HuH-7 (cell line): ENCODE measurements around the gene RALGPS1.

ENCODE experiments used
- DNase-seq: peaks from one replicate; pipeline ENCODE4 v3.0.0; 2011; ENCODE audit warnings: low spot score

RALGPS1 gene

DNA sequence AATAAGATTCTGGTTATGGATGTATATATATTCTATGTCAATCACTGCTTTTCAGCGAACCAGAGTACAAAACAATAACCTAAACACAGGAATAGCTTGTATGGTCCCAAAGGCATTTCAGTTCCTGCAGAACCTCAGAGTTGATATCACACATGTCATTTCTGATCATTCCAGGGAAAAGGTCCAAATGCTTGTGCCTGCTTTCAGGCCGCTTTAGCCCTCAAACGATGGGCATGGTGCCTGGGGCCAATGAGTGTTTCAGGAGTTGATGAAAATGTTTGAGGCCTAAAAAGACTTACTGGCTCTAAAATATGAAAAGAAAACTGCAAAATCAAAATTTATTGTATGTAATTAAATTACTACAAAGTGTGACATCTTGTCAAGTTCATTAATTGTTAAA lies 185.1 kb downstream of the RALGPS1 start:
- DNase-seq, result no peak

DNA sequence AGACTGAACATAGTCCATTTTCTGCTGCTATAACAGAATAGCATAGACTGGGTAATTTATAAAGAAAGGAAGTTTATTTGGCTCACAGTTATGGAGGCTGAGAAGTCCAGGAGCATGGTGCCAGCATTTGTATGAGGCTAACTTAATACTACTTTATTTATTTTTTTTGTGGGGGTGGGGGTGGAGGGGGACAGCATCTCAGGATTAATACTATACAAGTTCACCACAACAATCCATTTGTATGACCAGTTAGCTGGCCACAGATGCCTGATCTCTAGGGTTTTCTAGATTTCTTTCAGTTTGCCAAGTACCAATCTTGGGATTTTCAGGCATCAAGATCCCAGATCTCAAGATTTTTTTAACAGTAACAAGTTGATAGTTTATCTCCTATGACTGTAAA lies 187.6 kb downstream of the RALGPS1 start:
- DNase-seq, result no peak

DNA sequence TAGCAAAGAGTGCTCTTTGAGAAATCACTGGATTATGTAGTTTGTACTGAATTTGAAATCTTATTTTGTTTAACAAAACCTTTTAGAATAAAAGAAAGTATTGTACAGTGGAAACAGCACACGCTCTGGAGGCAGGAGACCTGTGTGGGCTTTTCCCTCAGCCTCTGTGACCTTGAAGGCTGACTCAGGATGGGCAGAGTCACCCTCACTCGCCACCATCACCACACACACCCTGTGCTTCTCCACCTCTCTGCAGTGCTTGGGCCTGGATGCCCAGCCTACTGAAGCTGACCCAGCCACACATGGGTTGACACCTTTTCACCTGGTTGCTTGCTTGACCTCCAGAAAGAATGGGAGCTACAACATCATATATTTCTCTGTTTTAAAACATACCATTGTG lies 188.2 kb downstream of the RALGPS1 start:
- DNase-seq, result no peak

DNA sequence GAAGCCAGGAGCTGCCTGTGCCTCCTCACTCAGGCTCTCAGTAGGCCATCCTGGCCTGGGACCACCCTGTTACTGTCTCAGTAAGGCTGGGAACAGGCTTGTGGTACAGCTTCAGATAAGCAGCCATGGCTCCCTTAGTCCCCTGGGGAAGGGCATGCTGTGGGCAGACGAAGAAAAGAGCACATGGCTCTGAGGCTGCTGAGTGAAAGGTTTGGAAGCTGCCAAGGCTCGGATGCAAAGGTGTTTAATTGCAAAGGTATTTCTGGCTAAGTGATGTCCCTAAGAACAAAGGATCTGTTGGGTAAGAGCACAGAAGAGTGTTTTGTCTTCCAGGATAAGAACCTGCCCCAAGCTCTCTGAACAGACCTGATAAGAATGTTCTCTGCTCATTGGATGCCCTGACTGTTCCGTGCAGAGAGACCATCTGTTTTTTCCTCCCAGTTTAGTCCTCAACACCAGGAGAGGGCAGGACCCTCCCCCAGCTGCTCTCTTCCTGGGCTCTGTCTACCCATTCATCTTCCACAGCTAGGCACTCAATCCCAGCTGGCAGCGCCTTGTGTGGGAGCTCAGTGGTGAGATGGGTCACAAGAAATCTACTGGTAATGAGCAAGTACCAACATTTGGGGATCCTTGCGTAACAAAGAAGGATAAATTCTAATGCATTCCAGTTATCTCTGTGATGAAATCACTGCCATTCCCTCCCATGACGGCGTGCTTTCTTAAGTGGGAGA lies 190.2 kb downstream of the RALGPS1 start:
- DNase-seq, result no peak

DNA sequence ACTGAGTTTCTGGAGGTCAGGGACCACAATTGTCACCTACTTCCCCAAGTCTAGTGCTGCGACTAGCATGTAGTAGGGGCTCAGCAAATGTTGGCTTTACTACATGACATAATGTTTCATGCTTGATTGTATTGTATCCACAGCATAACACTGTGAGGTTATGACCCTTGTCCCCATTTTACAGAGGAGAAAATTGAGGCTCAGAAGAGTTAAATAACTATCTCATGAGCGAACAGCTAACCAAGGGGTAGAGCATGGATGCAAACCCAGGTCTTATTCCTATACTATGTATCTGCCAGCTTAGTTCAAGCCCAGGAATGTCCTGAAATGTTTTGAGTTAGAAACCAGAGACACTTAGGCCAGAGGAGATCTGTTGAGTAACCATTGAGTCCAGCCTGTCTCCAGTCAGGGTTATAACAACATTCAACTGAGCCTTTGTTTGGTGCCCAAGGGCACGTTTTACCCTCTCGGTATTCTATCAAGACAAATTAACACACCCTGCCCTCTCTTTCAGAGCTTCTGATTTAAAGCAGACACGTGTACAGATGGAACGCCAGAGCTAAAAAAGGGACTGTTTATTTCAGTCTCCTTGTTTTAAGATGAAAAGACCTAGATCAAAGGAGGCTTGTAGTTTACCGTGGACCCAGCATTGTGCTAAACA lies 191.4 kb downstream of the RALGPS1 start:
- DNase-seq, result no peak

DNA sequence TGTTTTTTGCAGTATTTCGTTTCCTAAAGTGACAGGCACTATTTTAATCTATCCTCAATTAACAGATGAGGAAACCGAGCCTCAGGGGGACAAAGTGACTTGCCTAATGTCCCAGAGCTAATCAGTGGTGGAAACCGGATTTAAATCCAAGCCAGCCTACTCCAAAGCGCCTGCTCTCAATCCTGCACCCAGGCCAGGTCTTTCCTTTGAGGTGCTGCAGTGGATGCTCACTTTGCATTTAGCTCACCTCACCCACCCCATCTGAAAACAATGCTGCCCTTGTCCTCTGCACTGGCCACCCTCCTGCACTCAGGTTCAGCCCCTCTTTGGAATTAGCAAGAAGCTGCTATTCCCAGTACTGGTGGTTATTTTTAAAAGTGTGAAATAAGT lies 191.9 kb downstream of the RALGPS1 start:
- no peak for DNase-seq

DNA sequence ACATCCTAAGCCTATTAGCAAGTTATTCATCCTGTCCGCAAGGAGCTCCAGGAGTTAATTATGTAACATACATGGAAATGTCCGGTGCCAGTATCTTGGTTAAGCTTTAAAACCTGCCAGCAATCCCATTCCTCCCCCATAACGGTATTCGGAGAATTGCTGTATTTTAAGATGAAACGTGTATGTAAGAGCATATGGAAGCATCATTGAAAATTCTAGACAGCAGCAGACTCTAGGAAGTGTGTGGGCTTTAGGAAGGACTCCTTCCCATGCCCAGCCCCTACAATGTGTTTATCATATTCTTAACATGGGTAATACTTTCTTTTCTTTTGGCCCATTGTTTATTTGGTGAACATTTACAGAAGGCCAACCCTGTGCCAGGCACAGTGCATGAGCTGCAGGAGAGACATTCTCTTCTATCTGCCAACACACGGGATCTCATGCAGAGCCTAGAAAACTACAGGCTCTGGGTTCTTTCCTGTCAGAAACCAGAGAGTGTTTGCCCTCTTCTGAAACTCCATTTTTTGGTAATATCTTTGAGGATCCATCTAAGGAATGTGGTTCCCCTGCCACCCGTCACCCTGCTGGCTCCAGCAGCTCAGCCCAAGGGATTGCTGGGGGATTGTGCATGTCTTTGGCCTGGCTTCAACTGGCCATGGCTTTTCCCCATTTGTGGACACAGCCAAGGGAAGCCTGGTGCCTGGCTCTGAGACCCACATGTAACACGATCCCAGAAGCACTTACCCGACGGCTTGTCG lies 192.8 kb downstream of the RALGPS1 start:
- DNase-seq, result no peak

DNA sequence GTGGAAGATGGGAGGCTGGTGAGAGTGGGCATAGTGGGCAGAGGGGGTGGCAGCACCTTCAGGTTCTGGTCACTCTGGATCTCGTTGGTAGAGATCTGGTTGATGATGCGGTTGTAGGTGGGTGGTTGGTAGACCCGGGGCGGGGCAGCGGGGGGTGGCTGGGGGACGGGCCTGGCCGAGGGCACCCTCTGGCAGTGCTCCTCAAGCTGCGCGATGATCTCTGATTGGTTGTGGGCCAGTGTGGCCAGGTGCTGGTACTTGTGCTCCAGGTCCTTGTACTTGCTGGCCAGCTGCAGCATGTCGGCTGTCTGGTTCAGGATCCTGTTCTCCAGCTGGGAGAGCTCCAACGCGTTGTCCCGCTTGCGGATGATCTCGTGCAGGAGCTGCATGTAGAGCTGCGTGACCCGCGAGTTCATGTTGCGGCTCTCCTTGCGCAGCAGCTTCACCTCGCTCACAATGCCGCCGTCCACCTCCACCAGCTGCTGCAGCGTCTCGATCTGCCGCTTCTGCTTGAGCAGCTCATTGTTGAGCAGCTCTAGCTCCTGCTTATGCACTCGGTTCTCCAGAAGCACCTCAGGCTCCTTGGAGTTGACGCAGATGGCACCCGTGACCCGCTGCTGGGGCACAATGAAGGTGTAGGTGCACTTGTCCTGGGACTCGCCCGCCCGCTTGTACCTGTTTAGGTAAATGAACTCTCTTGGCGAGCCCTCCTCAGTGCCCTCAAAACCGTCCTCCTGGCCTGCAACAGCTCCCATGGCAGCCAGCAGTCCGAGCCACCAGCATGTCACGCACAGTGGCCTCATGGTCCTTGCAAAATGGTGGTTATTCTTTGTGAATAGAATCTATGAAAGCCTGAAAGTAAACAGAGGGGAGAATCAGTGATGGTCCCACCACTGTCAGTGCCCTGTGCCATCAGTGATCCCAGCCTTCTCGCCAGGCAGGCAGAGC lies 193.6 kb downstream of the RALGPS1 start:
- DNase-seq, result no peak

DNA sequence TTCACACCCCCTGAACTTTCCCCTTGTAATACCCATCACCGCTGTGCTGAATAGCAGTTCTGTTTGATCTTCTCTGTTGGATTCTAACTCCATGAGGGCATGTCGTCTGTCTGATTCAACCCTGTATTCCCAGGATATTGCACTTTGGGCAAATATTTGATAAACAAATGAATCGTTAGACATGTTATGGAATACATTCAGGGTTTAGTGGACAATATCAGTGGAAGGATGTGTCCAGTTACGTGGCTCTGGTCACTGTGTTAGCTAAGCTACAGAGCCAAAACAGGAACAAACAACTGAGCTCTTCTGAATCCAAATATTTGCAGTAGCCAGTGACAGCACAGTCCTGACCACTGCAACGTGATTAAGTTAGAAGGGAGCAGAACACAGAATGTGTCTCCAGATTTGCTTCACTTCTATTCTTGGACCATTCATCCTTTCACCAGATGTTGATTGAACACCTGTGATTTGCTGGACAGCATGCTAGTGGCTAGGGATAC lies 194.7 kb downstream of the RALGPS1 start:
- DNase-seq, result no peak

DNA sequence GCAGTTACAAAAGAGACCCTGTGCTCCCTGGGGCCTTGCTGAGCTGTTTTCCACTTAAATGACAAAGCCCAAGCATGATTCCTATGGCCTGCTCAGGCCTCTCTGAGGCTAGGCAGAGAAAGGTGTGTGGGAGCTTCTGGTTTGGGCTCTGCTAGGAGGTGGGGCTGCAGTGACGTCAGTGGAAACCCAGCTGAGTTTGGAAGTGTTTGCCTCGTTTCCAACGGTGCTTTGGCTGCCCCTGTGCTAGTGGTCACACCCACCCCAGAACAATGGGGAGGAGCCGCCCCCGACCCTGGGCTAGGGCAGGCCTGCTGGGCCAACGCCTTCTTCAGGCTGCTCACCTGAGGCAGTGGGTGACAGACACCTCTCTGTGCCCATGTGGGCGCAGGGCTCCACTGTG lies 197.5 kb downstream of the RALGPS1 start:
- DNase-seq, result no peak

DNA sequence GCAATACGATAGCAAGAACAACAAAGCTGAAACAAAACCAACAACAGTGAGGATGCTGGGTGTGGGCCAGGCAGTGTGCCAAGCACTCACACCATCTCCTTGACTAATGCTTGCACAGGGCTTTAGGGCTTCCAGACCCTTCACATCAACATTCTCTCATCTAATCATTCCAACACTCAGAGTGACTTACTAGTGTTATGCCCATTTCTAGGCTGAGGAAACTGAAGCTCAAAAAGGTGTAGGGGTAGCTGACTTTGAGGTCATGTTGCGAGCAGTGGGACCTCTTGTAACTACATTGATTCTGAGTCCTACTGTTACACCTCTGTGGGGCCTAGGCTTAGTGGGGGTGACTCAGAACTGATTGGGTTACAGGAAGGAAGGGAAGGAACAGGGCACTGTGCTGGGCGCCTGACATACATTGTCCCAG lies 198.2 kb downstream of the RALGPS1 start:
- DNase-seq, result no peak

DNA sequence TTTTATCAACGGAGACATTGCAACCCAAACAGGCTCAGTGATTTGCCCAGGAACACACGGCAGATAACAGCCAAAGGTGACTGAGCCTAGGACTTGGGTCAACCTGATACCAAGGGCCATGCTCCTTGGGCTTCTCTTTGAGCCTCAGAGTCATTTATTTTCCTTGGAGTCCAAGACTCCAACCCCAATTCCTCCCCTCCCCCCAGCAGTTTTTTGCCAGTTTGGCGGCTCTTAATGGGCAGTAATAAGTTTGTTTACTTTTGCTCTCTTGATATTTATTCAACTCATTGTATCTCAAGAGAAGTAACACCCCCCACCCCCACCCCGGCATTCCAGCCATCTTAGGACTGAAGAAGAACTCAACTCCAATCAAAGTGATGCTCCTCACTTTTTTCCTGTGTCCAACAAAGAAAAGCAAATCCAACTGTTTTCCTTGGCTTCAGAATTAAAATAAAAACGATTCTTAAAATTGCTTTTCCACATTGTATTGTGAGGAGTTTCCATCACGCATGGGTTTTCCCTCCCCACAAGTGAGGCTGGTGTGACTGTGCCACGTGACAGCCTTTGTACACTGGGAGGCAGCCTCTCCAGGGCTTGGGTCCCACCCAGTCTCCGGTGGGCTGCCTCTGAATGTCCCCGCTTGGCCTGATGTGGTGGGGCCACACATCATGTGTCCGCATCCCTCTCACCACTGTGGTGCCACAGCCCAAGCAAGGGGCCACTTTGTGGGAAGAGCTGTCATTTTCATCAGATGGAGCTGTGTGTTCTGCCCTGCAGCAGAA lies 198.8 kb downstream of the RALGPS1 start:
- DNase-seq, result no peak

DNA sequence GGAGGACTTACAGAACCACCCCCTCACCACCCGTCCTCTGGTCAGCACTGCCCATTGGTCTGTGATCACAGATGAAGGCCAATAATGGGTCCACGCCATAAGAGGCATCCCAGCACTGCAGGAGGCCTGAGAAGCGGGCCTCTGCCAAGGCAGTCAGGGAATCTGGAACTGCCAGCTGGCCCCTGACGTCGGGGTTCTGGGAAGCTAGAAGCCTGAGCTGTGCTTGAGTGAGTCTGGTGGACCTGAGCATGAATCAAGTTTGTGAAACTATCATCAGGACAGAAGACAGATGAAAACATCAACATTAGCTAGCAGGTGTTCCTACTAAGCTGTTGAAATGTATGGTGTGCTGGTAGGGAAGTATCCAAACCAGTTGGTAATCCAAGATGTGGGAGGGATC lies 200.0 kb downstream of the RALGPS1 start:
- no peak for DNase-seq

DNA sequence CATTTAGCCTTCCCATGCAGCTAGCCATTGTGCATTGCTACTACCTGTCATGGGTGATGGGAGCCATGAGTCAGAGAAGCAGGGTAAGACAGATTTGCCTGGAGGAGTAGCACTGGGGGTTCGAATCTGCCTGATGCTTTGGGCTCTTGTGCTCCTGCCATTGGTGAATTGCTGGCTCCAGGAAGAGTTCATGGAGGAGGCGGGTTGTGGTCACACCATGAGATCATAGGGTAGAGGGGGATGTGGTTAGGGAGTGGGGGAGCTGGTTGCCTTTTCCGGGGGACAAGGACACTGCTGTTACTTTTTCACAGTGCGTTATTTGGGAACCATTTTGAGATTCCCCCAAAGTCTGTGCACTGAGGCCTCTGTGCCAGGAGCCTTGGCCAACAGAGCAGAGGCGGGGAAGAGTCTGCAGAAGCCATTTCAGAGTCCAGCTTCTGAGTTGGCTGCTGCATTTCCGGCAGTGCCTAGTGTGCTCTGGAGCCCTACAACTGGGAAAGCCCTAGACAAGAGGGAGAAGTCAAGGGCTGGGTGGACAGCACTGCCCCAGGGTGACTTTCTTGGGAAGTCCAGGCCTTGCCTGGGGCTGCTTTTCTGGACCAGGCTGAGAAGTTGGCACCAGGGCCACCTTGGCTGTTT lies 201.6 kb downstream of the RALGPS1 start:
- DNase-seq, result no peak

DNA sequence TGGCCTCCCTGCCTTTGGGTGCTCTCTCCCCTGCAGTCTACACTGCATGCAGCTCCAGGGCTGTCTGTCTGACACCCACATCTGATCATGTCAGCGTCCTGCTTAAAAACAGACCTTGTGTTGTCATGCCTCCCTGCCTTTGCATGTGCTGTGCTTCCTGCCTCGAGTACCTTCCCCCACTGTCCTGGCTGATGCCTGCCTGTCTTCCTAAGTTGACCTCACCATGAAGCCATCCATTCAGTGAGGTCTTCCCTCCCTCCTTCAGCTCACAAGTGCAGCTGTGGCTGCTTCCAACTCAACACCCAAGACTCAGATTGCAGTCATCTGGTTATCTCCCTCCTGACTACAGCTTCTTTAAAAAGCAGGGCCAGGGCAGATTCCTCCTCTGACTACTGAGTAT lies 202.4 kb downstream of the RALGPS1 start:
- no peak for DNase-seq

DNA sequence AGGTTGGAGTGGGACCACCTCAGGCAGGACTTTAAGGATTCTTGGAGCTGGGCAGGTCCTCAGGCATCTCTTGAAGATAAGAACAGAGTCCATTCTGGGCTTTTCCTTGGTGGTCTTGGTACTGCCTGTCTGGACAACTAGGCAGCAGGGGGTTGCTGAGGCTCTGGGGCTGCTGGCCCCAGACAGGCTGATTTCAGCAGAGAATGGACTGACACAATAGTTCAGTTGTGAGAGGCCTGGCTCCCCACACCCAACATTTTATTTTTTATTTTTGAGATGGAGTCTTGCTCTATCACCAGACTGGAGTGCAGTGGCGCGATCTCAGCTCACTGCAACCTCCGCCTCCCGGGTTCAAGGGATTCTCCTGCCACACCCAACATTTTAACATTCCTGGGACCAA lies 203.2 kb downstream of the RALGPS1 start:
- no peak for DNase-seq

DNA sequence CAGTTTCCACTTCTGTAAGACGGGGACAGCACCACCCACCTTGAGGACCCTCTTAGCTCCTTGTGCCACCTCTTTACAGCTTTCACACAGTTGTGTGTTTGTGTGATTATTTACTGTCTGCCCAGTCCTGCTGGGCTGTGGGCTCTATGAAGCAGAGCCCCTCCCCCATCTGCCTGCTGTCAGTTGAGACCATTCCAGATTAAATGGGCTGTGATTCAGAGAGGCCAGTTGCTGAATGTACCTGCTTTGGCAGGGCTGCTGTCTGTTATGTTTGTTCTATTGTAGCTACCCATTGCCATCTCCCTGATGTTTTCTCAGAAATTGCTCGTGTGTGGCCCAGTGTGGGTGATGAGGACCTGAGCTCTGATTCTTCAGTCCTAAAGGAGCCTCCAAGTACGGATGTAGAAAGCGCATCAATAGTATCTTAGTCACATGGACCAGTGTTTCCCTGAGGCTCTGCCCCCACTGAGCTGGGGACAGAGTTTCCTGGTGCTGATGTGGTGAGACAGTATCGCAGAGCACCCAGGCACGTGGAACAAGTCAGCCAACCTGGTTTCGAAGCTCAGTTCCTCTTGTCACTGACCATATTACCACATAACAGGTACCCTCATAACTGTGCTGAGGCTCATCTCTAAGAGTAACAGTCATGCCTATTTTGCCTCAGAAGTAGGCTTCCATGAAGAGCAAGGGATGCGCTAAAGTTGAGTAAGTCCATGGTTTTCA lies 204.2 kb downstream of the RALGPS1 start:
- no peak for DNase-seq

DNA sequence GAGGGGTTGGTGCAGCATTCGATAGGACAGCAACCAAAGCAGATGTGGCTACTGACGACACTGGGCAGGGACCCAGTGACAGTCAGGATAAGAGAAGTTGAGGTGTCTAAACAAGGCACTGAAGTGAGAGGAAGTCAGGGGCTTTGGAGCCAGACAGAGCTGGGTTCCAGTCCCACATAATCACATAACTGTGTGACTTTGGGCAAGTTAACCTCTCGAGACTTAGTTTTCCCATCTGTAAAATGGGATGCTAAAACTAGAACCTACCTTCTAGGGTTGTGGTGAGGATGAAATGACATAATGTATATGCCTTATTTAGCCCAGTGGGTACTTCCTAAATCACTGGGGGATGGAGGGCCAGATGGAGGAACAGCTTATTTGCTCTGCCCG lies 204.7 kb downstream of the RALGPS1 start:
- no peak for DNase-seq

DNA sequence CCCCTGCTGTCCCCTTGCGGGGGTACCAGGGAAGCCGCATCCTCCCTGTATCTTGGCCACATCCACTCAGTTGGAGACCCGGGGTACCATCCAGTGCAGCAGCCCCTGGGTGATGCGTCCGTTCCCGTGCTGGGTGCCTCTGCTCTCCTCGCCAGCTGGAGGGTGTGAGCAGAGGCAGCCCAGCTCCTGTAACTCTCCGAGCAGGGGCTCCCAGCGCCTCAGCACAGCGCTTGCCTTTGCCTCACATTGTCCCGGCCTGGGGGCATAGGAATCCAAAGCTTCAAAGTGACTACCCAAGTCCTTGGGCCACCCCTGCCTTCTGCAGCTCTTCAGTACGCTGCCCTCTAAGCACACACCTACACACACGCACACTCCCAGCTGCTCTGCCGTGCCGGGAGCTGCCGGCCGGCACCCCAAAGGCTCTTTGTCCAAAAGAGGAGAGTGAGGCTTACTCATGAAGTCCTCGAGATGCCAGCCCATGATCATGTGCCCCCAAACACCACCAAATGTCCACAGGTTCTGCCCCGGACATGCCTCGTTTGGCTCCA lies 207.1 kb downstream of the RALGPS1 start:
- DNase-seq, result no peak
